ENCODE results near the gene PSMG3. TPM values are rescaled to one million over a fixed set of nuclear protein-coding genes. Genes with fewer than 3 reads are reported as not detected.

Gene PSMG3
- total RNA-seq, 1 donor from 2014 or later: 11.2 TPM

DNA sequence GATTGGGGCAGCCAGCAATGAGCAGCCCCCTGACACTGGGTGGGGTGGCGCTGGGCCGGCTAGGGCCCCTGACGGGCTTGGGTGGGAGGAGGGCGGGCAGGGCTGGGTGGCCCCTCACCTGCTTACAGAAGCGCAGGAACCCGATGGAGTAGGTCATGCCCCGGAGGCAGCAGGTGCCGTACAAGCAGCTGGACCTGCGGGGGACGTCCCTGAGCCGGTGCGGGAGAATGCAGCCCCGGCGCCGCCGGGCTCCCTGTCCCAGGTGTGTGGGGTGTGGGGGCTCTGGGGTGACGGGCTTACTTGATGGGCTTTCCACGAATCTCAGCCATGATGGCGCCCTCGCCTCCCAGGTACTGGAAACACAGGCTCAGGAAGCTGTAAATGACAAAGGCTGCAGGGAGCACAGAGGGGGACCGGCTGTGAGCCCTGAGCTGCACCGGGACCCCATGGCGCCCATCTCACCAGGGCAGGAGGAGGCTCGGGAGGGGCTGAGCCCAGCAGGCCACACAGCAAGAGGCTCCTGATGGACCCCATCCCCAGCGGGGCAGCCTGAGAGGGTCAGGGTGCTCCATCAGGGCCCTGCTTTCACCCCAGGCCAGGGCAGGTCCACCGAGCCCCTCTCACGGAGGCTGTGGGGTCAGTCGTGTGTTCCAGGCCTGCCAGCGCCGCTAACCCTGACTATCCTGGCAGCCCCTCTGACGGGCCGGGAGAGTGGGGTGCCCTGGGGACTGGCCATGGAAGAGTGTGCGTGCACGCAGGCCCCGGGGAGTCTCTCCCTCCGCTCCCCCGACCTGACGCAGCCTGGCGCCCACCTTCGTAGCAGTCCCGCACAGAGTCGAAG lies 19.6 kb downstream of the PSMG3 start:
- DNase-seq: no peak
- Histone ChIP-seq H3K4me3 (no peak overlapping the region), H3K27me3 (ENCODE audit: low read depth) (no peaks in the 10 kb centered on the region), H3K27ac (replicated peaks) (no peak overlapping the region), H3K9me3 (replicated peaks) (no peaks in the 10 kb centered on the region), H3K36me3 (no peaks in the 10 kb centered on the region), H3K4me1 (peaks cover 14% of the 10 kb centered on the region)
- TF ChIP-seq, protein P1, sequence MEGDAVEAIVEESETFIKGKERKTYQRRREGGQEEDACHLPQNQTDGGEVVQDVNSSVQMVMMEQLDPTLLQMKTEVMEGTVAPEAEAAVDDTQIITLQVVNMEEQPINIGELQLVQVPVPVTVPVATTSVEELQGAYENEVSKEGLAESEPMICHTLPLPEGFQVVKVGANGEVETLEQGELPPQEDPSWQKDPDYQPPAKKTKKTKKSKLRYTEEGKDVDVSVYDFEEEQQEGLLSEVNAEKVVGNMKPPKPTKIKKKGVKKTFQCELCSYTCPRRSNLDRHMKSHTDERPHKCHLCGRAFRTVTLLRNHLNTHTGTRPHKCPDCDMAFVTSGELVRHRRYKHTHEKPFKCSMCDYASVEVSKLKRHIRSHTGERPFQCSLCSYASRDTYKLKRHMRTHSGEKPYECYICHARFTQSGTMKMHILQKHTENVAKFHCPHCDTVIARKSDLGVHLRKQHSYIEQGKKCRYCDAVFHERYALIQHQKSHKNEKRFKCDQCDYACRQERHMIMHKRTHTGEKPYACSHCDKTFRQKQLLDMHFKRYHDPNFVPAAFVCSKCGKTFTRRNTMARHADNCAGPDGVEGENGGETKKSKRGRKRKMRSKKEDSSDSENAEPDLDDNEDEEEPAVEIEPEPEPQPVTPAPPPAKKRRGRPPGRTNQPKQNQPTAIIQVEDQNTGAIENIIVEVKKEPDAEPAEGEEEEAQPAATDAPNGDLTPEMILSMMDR (IDR thresholded peaks at IDR 0.05; ENCODE audit: borderline replicate concordance): no peak
- intact Hi-C loops (cut with micrococcal nuclease): no loop called here

DNA sequence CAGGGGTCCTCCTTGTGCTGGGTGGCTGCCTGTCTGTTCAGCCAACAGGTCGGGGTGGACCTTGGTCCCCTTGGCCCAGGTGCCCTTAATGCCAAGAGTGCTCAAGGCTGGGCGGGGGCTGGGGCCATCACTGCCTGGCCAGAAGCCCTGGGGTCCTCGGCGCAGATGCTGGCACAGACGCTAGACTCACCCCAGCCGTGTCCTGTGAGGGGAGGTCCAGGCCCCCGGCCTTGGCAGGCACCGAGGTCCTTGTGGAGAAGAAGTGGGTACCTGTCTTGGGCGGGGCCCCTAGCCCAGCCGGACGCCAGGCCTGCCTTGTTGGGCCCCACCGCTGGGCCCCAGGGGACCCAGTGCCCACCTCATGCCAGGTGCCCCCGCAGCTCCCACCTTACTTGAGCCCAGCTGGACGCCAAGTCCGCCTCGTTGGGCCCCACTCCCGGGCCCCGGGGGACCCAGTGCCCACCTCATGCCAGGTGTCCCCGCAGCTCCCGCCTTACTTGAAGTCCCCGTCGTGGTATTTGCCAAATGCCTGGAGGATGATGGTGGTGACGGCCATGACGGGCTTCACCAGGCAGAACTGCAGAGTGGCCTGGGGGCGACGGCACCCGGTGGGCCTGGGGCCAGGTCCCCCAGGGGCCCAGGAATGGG lies 20.4 kb downstream of the PSMG3 start:
- no peak overlapping the region for H3K27ac ChIP-seq (replicated peaks)
- peaks cover 13% of the 10 kb centered on the region for H3K4me1 ChIP-seq
- TF ChIP-seq, protein P1 (IDR thresholded peaks at IDR 0.05; ENCODE audit: borderline replicate concordance): no peak
- no peaks in the 10 kb centered on the region for H3K9me3 ChIP-seq (replicated peaks)
- H3K27me3 ChIP-seq (ENCODE audit: low read depth): no peaks in the 10 kb centered on the region
- H3K36me3 ChIP-seq: peaks cover 1% of the 10 kb centered on the region
- intact Hi-C loops (cut with micrococcal nuclease): no loop called here
- no peak for DNase-seq
- H3K4me3 ChIP-seq: no peak overlapping the region

DNA sequence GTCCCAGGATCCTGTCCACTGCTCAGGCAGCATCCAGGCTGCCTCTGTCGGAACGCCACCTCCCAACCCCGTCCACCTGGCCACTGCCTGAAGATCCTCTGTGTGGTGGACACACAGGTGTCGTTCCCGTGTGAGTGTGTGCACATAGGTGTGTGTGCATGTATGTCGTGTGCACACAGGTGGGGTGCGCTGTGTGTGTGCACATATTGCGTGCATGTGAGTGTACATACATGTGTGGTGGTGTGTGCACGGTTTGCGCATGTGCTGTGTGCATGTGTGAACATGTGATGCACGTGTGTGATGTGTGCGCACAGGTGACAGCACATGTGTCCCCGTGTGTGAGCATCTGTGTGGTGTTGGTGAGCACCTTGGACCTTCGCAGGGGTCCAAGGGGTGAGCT lies 20.9 kb downstream of the PSMG3 start:
- no peaks in the 10 kb centered on the region for H3K27me3 ChIP-seq (ENCODE audit: low read depth)
- peaks cover 7% of the 10 kb centered on the region for H3K36me3 ChIP-seq
- no peak for DNase-seq
- intact Hi-C loops (cut with micrococcal nuclease): no loop called here
- no peak overlapping the region for H3K27ac ChIP-seq (replicated peaks)
- no peaks in the 10 kb centered on the region for H3K9me3 ChIP-seq (replicated peaks)
- no peak overlapping the region for H3K4me3 ChIP-seq
- TF ChIP-seq, protein P1 (IDR thresholded peaks at IDR 0.05; ENCODE audit: borderline replicate concordance): no peak
- peaks cover 16% of the 10 kb centered on the region for H3K4me1 ChIP-seq

DNA sequence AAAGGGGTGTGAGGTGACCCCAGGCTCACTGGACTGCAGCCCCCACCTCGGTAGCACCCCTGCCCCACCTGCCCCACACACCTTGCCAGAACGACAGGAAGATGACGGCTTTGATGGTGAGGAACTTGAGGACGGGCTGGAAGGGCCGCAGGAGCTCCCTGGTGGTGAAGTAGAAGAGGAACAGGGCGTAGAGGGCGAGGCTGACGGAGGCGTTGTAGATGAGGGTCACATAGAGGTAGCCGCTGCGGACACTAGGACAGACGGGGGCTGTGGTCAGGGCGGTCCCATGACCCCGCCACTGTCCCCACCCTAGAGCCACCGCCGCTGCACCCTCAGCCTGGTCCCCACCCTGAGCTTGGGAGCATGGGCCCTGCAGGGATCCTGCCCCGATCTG lies 21.4 kb downstream of the PSMG3 start:
- Histone ChIP-seq H3K27me3 (ENCODE audit: low read depth) (no peaks in the 10 kb centered on the region), H3K9me3 (replicated peaks) (no peaks in the 10 kb centered on the region), H3K4me1 (peaks cover 19% of the 10 kb centered on the region), H3K4me3 (no peak overlapping the region), H3K36me3 (peaks cover 10% of the 10 kb centered on the region), H3K27ac (replicated peaks) (no peak overlapping the region)
- intact Hi-C loops (cut with micrococcal nuclease): no loop called here
- TF ChIP-seq, protein P1 (IDR thresholded peaks at IDR 0.05; ENCODE audit: borderline replicate concordance): no peak
- no peak for DNase-seq

DNA sequence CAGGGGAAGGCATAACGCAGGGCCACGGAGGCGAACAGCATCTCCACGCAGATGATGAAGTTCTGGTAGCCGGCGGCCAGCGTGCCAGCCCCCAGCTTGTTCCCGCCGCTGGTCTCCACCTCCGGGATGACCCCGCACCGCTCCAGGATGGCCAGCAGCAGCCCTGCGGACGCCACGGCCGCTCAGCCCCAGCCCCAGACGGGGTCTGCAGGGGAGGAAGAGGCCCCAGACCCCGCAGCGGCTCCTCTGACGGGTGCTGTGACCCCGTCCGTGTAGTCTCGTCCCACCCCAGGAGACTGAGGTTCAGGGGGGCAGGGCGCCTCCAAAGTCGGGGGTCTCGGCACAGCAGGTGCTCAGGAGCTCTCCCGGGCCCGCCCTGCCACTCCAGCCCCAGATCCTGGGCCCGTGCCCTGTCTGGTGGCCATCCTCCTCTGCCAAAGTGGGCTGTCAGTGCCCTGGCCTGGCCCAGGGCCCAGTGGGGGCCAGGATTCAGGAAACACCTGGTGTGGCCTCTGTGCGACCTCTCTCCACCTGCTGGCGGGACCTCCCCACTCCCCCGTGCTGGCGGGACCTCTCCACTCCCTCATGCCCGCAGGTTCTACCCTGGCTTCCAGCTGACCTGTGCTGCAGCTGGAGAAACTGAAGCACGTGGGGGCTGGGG lies 21.9 kb downstream of the PSMG3 start:
- no peak for DNase-seq
- H3K27me3 ChIP-seq (ENCODE audit: low read depth): no peaks in the 10 kb centered on the region
- intact Hi-C loops (cut with micrococcal nuclease): no loop called here

More for the DNA sequence above, 21.9 kb downstream of the PSMG3 start:
- TF ChIP-seq, protein P1 (IDR thresholded peaks at IDR 0.05; ENCODE audit: borderline replicate concordance): no peak
- Histone ChIP-seq H3K4me1 (peaks cover 24% of the 10 kb centered on the region), H3K27ac (replicated peaks) (no peak overlapping the region), H3K4me3 (no peak overlapping the region), H3K9me3 (replicated peaks) (no peaks in the 10 kb centered on the region), H3K36me3 (peaks cover 15% of the 10 kb centered on the region)

Measured in left ventricle myocardium inferior (tissue), 1 donor.